Erythroblast (primary cell): Measurements from ENCODE around the gene STX5.

Experiments
- GATA1 ChIP-seq: IDR thresholded peaks from 2 replicates; pipeline ENCODE4 v1.6.1; 2011; ENCODE audit warnings: low read depth, mild to moderate bottlenecking, control low read depth, low read length, moderate library complexity
- POLR2A ChIP-seq: IDR thresholded peaks from 2 replicates; pipeline ENCODE4 v1.6.1; 2011; ENCODE audit warnings: mild to moderate bottlenecking, low read length

- no peak for TF ChIP-seq POLR2A
- TF ChIP-seq GATA1 = no peak
Observed at GRCh38 chr11:62876712-62877111, 44.9 kb upstream of the STX5 start.
